Tibial nerve (tissue), 4 donors: ENCODE measurements around the gene SAXO2.
"Not testable (repeated sequence)": the region's sequence is repeated elsewhere in the genome, so short reads cannot be mapped to it uniquely, and the experiment has no call there.

Experiments used
- EP300 ChIP-seq, 2 donors: sonication (generic); formaldehyde crosslinking; IDR thresholded peaks; one replicate each; pipeline ENCODE4 v1.6.1; 2017; ENCODE audit warnings: antibody characterized with exemption in 2 of 2, mild to moderate bottlenecking in 1 of 2
- POLR2A ChIP-seq, 2 donors: fragments of 450-650 bp; IDR thresholded peaks; one replicate each; pipeline ENCODE4 v1.6.1; 2017; ENCODE audit warnings: antibody characterized with exemption in 2 of 2, mild to moderate bottlenecking in 2 of 2, moderate library complexity in 2 of 2
- TF ChIP-seq, protein P1 (sequence below), 5 experiments: fragments of 200-600 bp in 3 of 5; fragments of 450-650 bp in 2 of 5; sonication (generic) in 3 of 5; IDR thresholded peaks; one replicate each; pipeline ENCODE4 v1.5.1; 2016 to 2019; ENCODE audit warnings: antibody characterized with exemption in 5 of 5, mild to moderate bottlenecking in 3 of 5, moderate library complexity in 2 of 5

DNA sequence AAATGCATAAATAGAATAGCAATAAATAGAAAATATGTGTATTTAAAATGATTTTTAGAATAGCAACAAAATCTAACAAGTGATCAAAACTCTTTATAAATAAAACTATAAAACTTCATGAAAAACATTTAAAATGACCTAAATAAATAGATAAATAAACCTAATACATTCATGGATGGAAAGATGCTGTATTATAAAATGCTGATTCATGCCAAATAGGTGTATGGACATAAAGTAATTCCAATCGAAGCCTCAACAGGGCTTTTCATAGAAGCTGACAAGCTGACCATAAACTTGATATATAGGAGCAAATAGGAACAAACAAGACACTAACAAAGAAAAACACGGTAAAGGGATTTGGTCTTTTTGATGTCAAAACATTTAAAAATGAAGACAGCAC lies 46.5 kb upstream of the SAXO2 start:
- TF ChIP-seq, protein P1, sequence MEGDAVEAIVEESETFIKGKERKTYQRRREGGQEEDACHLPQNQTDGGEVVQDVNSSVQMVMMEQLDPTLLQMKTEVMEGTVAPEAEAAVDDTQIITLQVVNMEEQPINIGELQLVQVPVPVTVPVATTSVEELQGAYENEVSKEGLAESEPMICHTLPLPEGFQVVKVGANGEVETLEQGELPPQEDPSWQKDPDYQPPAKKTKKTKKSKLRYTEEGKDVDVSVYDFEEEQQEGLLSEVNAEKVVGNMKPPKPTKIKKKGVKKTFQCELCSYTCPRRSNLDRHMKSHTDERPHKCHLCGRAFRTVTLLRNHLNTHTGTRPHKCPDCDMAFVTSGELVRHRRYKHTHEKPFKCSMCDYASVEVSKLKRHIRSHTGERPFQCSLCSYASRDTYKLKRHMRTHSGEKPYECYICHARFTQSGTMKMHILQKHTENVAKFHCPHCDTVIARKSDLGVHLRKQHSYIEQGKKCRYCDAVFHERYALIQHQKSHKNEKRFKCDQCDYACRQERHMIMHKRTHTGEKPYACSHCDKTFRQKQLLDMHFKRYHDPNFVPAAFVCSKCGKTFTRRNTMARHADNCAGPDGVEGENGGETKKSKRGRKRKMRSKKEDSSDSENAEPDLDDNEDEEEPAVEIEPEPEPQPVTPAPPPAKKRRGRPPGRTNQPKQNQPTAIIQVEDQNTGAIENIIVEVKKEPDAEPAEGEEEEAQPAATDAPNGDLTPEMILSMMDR (IDR thresholded peaks at IDR 0.05): not testable (repeated sequence)
- TF ChIP-seq POLR2A, EP300 (IDR thresholded peaks at IDR 0.05): not testable (repeated sequence)
